Measurements from ENCODE around the gene PAQR5. TPM values are rescaled to one million over a fixed set of nuclear protein-coding genes. Genes with fewer than 3 reads are reported as not detected.

PAQR5 gene
- total RNA-seq, 1 experiment from 2014 or later: 9.4 TPM

- TF ChIP-seq JAZF1 (CRISPR knock-in tag; IDR thresholded peaks at IDR 0.05): no peak
- no peak for TF ChIP-seq E2F5 (CRISPR knock-in tag; IDR thresholded peaks at IDR 0.05)
- TF ChIP-seq IRF1 (CRISPR knock-in tag; IDR thresholded peaks at IDR 0.05): no peak
- TF ChIP-seq CREB1 (CRISPR knock-in tag; IDR thresholded peaks at IDR 0.05): no peak
- no peak for TF ChIP-seq TCF7 (CRISPR knock-in tag; IDR thresholded peaks at IDR 0.05; ENCODE audit: low read depth)
- no peak for TF ChIP-seq SP1 (CRISPR knock-in tag; conservative IDR thresholded peaks at IDR 0.05)
- TF ChIP-seq CBFB (CRISPR knock-in tag; IDR thresholded peaks at IDR 0.05; ENCODE audit: low read depth): no peak
- no peak for TF ChIP-seq CREM (CRISPR knock-in tag; IDR thresholded peaks at IDR 0.05)
- TF ChIP-seq NR3C1 (CRISPR knock-in tag; conservative IDR thresholded peaks at IDR 0.05; ENCODE audit: low read depth): no peak
- no peak for TF ChIP-seq ZNF512 (CRISPR knock-in tag; IDR thresholded peaks at IDR 0.05; ENCODE audit: borderline replicate concordance)
Observed at GRCh38 chr15:69407719-69408400, 109.1 kb downstream of the PAQR5 start (continued).

GRCh38 chr15:69408841-69409240 is 110.1 kb downstream of the PAQR5 start:
- CTCF ChIA-PET: interaction anchor here (3.1 kb wide), 1 partner anchor 14 kb away, joined by 10 read pairs; no protein-coding TSS in a partner anchor
- DNase-seq (ENCODE audit: low spot score) (no peak), ATAC-seq (no peak)
- H3K27ac Mint-ChIP-seq: no peak overlapping the region
- no peaks in the 10 kb centered on the region for H3K9me3 Mint-ChIP-seq
- H3K27me3 Mint-ChIP-seq (ENCODE audit: low read depth): no peaks in the 10 kb centered on the region; the same call in 1 of the 2 replicates
- peaks cover under 1% of the 10 kb centered on the region; the same call in 1 of the 2 replicates for H3K4me1 Mint-ChIP-seq
- no peaks in the 10 kb centered on the region for H3K36me3 Mint-ChIP-seq
- POLR2A ChIA-PET: no interaction called here
- no peak overlapping the region for H3K4me3 Mint-ChIP-seq
- TF ChIP-seq ZNF317 (CRISPR knock-in tag; IDR thresholded peaks at IDR 0.05; ENCODE audit: borderline replicate concordance, low read depth) (no peak), CTCF (IDR thresholded peaks at IDR 0.05) (no peak), AFF4 (CRISPR knock-in tag; IDR thresholded peaks at IDR 0.05; ENCODE audit: borderline replicate concordance) (no peak), CBFB (CRISPR knock-in tag; IDR thresholded peaks at IDR 0.05; ENCODE audit: low read depth) (no peak), FOXJ3 (CRISPR knock-in tag; IDR thresholded peaks at IDR 0.05; ENCODE audit: borderline replicate concordance) (no peak), ZNF281 (CRISPR knock-in tag; IDR thresholded peaks at IDR 0.05) (no peak), ZNF423 (CRISPR knock-in tag; IDR thresholded peaks at IDR 0.05) (no peak), ZNF671 (CRISPR knock-in tag; IDR thresholded peaks at IDR 0.05) (no peak), ARID4B (CRISPR knock-in tag; IDR thresholded peaks at IDR 0.05; ENCODE audit: borderline replicate concordance) (no peak), GRHL2 (CRISPR knock-in tag; IDR thresholded peaks at IDR 0.05; ENCODE audit: insufficient replicate concordance, severe bottlenecking) (no peak)

Measured in WTC11 (cell line).